NB4 (cell line): ENCODE data around the gene CADPS.

Source experiments
- DNase-seq: peaks from one replicate; pipeline ENCODE4 v3.0.0; 2010; ENCODE audit warnings: low read depth
- H3K4me3 ChIP-seq: one replicate; pipeline ENCODE4 v1.5.1; 2011; ENCODE audit warnings: mild to moderate bottlenecking, low read depth, low read length, moderate library complexity
- CTCF ChIP-seq: IDR thresholded peaks from one replicate; pipeline ENCODE4 v1.5.1; 2012; ENCODE audit warnings: low read depth, low read length
- MAX ChIP-seq: IDR thresholded peaks from 2 replicates; pipeline ENCODE4 v1.6.1; 2011; ENCODE audit warnings: low read depth, low read length
- MYC ChIP-seq: IDR thresholded peaks from 2 replicates; pipeline ENCODE4 v1.6.1; 2011; ENCODE audit warnings: low read depth, low read length
- POLR2A ChIP-seq: IDR thresholded peaks from 2 replicates; pipeline ENCODE4 v1.6.1; 2011; ENCODE audit warnings: mild to moderate bottlenecking; ENCODE audit not compliant: insufficient read length; ENCODE audit errors: extremely low read depth

The CADPS gene

DNA sequence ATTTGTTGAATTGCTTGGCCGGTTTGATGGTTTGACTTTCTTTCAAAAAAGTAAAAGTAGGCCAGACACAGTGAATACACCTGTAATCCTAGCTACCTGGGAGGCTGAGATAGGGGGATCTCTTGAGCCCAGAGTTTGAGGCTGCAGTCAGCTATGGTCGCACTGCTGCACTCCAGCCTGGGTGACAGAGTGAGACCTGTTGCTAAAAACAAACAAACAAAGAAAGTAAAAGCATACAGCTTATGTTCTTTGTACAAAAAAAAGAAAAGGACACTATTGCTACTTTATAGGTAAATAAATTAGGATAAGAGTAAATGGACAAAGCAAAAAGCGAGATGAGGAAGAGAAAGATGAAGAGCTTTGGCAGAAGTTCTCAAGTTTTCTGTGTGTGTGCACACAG is 488.0 kb downstream of the CADPS start:
- no peak for DNase-seq
- no peak for TF ChIP-seq MAX
- TF ChIP-seq MYC = no peak
- no peak for TF ChIP-seq POLR2A
- no peak for TF ChIP-seq CTCF

DNA sequence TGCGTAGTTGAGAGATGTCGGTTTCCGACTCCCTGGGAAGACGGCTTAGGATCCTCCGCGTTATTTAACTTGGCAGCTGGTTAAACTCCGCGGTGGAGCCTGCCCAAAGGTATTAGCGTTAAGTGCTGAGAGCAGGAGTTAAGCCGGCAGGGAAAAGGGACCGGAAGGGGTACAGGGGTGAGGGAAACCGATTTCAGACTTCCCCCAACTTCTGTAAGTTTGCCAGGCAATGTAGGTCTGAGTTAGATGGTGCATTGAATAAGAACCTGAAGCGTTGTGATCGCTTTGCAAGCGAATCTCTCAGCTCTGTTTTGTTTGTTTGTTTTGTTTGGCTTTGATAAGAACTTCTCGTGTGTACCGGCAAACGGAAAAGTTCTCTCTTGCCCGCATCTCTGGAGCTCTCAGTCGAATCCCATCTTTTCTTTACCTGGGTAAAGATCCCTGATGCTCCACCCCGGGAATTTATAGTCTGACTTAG is 495.9 kb downstream of the CADPS start:
- H3K4me3 ChIP-seq = no peak overlapping the region
- no peak for DNase-seq
- no peak for TF ChIP-seq MAX
- TF ChIP-seq POLR2A = no peak
- TF ChIP-seq MYC = no peak
- no peak for TF ChIP-seq CTCF

More for the DNA sequence above, 488.0 kb downstream of the CADPS start:
- H3K4me3 ChIP-seq = no peak overlapping the region

GRCh38 chr3:62378921-62379320 is 496.3 kb downstream of the CADPS start:
- no peak for DNase-seq
- no peak overlapping the region for H3K4me3 ChIP-seq
- no peak for TF ChIP-seq CTCF
- no peak for TF ChIP-seq MAX
- TF ChIP-seq POLR2A = no peak
- no peak for TF ChIP-seq MYC

- no peak overlapping the region for H3K4me3 ChIP-seq
- TF ChIP-seq POLR2A (no peak), MYC (no peak), MAX (no peak), CTCF (no peak)
- DNase-seq = no peak
Observed at GRCh38 chr3:62378311-62378789, 496.9 kb downstream of the CADPS start.

DNA sequence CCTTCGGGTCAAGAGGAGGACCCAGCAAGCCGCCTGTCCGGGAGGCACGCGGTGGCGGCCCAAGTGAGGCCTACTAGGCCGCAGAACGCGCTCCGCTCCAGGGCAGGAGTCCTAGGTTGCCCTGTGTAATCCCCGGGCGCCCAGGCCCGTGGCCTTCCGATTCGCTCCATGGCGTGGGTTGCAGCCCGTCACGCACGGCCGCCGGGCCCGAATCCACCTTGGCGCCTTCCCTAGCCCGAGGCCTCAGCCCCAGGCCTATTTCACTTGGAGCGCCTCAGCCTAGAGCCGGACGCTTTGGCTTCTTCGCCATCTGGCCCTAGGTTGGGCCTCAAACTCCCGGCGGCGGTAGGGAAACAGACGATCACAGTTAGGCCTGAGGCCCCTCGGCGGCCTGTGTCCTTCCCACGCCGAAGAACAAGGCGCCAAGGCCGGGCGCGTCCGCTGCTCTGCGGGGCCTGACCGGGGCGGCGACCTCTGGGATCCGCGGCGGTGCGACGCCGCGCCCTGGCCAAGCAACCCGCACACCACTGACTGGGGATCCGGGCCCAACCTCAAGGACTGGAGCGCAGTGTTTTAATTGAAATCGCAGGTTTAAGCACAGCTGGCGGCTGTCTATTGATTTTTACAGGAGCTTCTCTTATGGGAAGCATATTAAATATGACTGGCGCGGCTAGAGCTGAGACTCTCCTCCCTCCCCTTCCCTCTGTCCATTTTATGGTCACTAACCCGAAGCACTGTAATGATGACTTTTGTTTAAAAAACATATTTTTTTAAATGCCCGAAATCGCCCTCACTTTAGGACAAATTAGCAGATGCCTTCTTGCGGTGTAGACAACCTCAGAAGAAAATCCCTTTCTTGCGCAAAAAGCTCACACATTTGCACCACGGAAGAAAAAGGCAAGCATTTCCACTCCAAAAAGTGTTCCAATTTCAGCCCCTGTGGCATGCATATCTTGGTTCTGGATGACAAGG is 498.0 kb downstream of the CADPS start:
- no peak for DNase-seq
- TF ChIP-seq CTCF = no peak
- no peak for TF ChIP-seq MAX
- no peak for TF ChIP-seq POLR2A
- no peak for TF ChIP-seq MYC
- no peak overlapping the region for H3K4me3 ChIP-seq
